SK-N-SH (cell line): ENCODE measurements around the gene RHOJ. TPM values are rescaled to one million over a fixed set of nuclear protein-coding genes. Genes with fewer than 3 reads are reported as not detected.

Experiments used
- CTCF ChIA-PET: fragments of 300-600, 350-600 bp; formaldehyde crosslinking; extraction: SDS; loops from one replicate; lab custom pipeline; 2021; lab: Yijun Ruan, JAX
- POLR2A ChIA-PET: fragments of 350-600 bp; sonication (Branson Sonifier 250); formaldehyde crosslinking; extraction: SDS; loops from one replicate; lab custom pipeline; 2020; ENCODE audit warnings: antibody characterized with exemption, inconsistent platforms; lab: Yijun Ruan, JAX
- DNase-seq: peaks from one replicate; pipeline ENCODE4 v3.0.0; 2012
- H2AFZ ChIP-seq: fragments of 200-600 bp; sonication (generic); 2 replicates; pipeline ENCODE4 v1.8.1; 2016; ENCODE audit warnings: antibody characterized with exemption, mild to moderate bottlenecking, low read depth
- H3F3A ChIP-seq: fragments of 200-600 bp; sonication (generic); replicated peaks from 2 replicates; pipeline ENCODE3; 2016; ENCODE audit warnings: antibody characterized with exemption, mild to moderate bottlenecking; ENCODE audit not compliant: insufficient read depth
- H3K27ac ChIP-seq, 2 experiments: fragments of 200-500 bp in 1 of 2; fragments of 200-600 bp in 1 of 2; sonication (Bioruptor generic) in 1 of 2; sonication (generic), shearing (Covaris generic) in 1 of 2; 2 replicates each; pipeline versions ENCODE4 v1.5.1 to v1.6.1; 2014 to 2016; ENCODE audit warnings: low read depth in 2 of 2, inconsistent platforms in 1 of 2, low read length in 1 of 2, mild to moderate bottlenecking in 1 of 2, mixed read lengths in 1 of 2
- H3K27me3 ChIP-seq: fragments of 200-600 bp; sonication (generic), shearing (Covaris generic); 2 replicates; pipeline ENCODE4 v1.6.1; 2016; ENCODE audit warnings: mixed run types; ENCODE audit not compliant: insufficient read depth
- H3K36me3 ChIP-seq, 2 experiments: fragments of 200-500 bp in 1 of 2; fragments of 200-600 bp in 1 of 2; sonication (Bioruptor generic) in 1 of 2; sonication (generic) in 1 of 2; replicated peaks in 1 of 2; 2 replicates each; pipeline versions ENCODE3 to v1.5.1; 2014 to 2016; ENCODE audit warnings: low read length in 1 of 2, mild to moderate bottlenecking in 1 of 2; ENCODE audit not compliant: insufficient read depth in 2 of 2, control insufficient read depth in 1 of 2
- H3K4me1 ChIP-seq, 2 experiments: fragments of 200-500 bp in 1 of 2; fragments of 200-600 bp in 1 of 2; sonication (Bioruptor generic) in 1 of 2; sonication (generic), shearing (Covaris generic) in 1 of 2; 2 replicates each; pipeline versions ENCODE4 v1.5.1 to v1.6.1; 2014 to 2016; ENCODE audit warnings: low read depth in 1 of 2, low read length in 1 of 2, mixed run types in 1 of 2; ENCODE audit not compliant: insufficient read depth in 2 of 2, control insufficient read depth in 1 of 2
- H3K4me2 ChIP-seq: fragments of 200-600 bp; sonication (generic), shearing (Covaris generic); 2 replicates; pipeline ENCODE4 v1.6.1; 2017; ENCODE audit warnings: mixed run types
- H3K4me3 ChIP-seq, 2 experiments: fragments of 200-500 bp in 1 of 2; fragments of 200-600 bp in 1 of 2; sonication (Bioruptor generic) in 1 of 2; sonication (generic), shearing (Covaris generic) in 1 of 2; 2 replicates each; pipeline versions ENCODE4 v1.5.1 to v1.8.1; 2014 to 2016; ENCODE audit warnings: low read depth in 2 of 2, inconsistent platforms in 1 of 2, low read length in 1 of 2, mild to moderate bottlenecking in 1 of 2, mixed read lengths in 1 of 2, moderate library complexity in 1 of 2
- H3K79me2 ChIP-seq: fragments of 200-600 bp; sonication (generic); 2 replicates; pipeline ENCODE4 v1.8.1; 2017; ENCODE audit warnings: mild to moderate bottlenecking; ENCODE audit not compliant: insufficient read depth
- H3K9ac ChIP-seq: fragments of 200-600 bp; sonication (generic); 2 replicates; pipeline ENCODE4 v1.6.1; 2017; ENCODE audit warnings: mixed run types
- H3K9me2 ChIP-seq: fragments of 200-600 bp; sonication (generic); 2 replicates; pipeline ENCODE4 v1.6.1; 2017; ENCODE audit warnings: mixed run types
- H3K9me3 ChIP-seq: fragments of 200-600 bp; sonication (generic); 2 replicates; pipeline ENCODE4 v1.6.1; 2017; ENCODE audit warnings: mixed run types, mild to moderate bottlenecking, moderate library complexity
- H4K20me1 ChIP-seq: fragments of 200-600 bp; sonication (generic); 2 replicates; pipeline ENCODE4 v1.6.1; 2017; ENCODE audit warnings: mild to moderate bottlenecking, mixed run types; ENCODE audit not compliant: insufficient read depth
- CHD2 ChIP-seq: fragments of 150-350 bp; IDR thresholded peaks from 2 replicates; pipeline ENCODE4 v1.6.1; 2018; ENCODE audit warnings: low read length; ENCODE audit not compliant: partially characterized antibody
- CTCF ChIP-seq: fragments of 200-600 bp; sonication (generic); IDR thresholded peaks from 2 replicates; pipeline ENCODE4 v1.6.1; 2017; ENCODE audit warnings: antibody characterized with exemption, mild to moderate bottlenecking, moderate library complexity
- EZH2phosphoT487 ChIP-seq: fragments of 200-600 bp; sonication (generic); IDR thresholded peaks from 2 replicates; pipeline ENCODE4 v1.6.1; 2017; ENCODE audit warnings: low read depth, mixed run types, mild to moderate bottlenecking, antibody characterized with exemption, moderate library complexity, borderline replicate concordance
- FOSL2 ChIP-seq: IDR thresholded peaks from 2 replicates; pipeline ENCODE4 v1.4.0; 2012; ENCODE audit warnings: low read depth, mild to moderate bottlenecking, moderate library complexity, borderline replicate concordance
- FOXJ3 ChIP-seq: sonication (generic); formaldehyde crosslinking; IDR thresholded peaks from 2 replicates; pipeline ENCODE4 v1.5.1; 2020; ENCODE audit warnings: mild to moderate bottlenecking, missing genetic modification reagents
- GABPA ChIP-seq: IDR thresholded peaks from 2 replicates; pipeline ENCODE4 v1.4.0; 2012; ENCODE audit warnings: low read depth, mild to moderate bottlenecking
- GATA2 ChIP-seq: sonication (generic); formaldehyde crosslinking; IDR thresholded peaks from 2 replicates; pipeline ENCODE4 v1.5.0; 2020; ENCODE audit warnings: mild to moderate bottlenecking, missing genetic modification reagents
- JUND ChIP-seq: IDR thresholded peaks from 2 replicates; pipeline ENCODE4 v1.4.0; 2012
- MEF2A ChIP-seq: IDR thresholded peaks from 2 replicates; pipeline ENCODE4 v1.4.0; 2012; ENCODE audit warnings: low read depth, borderline replicate concordance
- NFIC ChIP-seq: IDR thresholded peaks from 2 replicates; pipeline ENCODE4 v1.4.0; 2012; ENCODE audit warnings: borderline replicate concordance
- POLR2AphosphoS5 ChIP-seq: IDR thresholded peaks from 2 replicates; pipeline ENCODE4 v1.6.1; 2012; ENCODE audit warnings: low read depth, low read length
- RCOR1 ChIP-seq: fragments of 150-350 bp; IDR thresholded peaks from 2 replicates; pipeline ENCODE4 v1.6.1; 2017; ENCODE audit warnings: antibody characterized with exemption, low read length
- RFX5 ChIP-seq: IDR thresholded peaks from 2 replicates; pipeline ENCODE4 v1.6.1; 2012; ENCODE audit warnings: mild to moderate bottlenecking, improper control_type of control experiment, low read length
- RXRA ChIP-seq: IDR thresholded peaks from 2 replicates; pipeline ENCODE4 v1.4.0; 2012; ENCODE audit warnings: low read depth, mild to moderate bottlenecking, borderline replicate concordance
- SMC3 ChIP-seq: IDR thresholded peaks from 2 replicates; pipeline ENCODE4 v1.6.1; 2012; ENCODE audit warnings: low read depth, low read length, improper control_type of control experiment
- USF1 ChIP-seq: IDR thresholded peaks from 2 replicates; pipeline ENCODE4 v1.4.0; 2012; ENCODE audit warnings: low read depth, borderline replicate concordance
- USF2 ChIP-seq: fragments of 150-350 bp; IDR thresholded peaks from 2 replicates; pipeline ENCODE4 v1.6.1; 2017; ENCODE audit warnings: antibody characterized with exemption, low read length, low read depth, borderline replicate concordance
- YY1 ChIP-seq: IDR thresholded peaks from 2 replicates; pipeline ENCODE4 v1.4.0; 2012; ENCODE audit warnings: low read depth, mild to moderate bottlenecking
- WGBS: methylation state at CpG from one replicate; pipeline ENCODE4 v1.1.6; 2017; ENCODE audit warnings: low lambda C conversion rate; 5-methylcytosine and 5-hydroxymethylcytosine counted together
- polyA plus RNA-seq, 3 experiments: library from polyadenylated mRNA; depleted of rRNA; stranded (reverse); fragments of >200 nt; gene quantifications; 2 replicates each; pipeline ENCODE4 v1.2.3, GENCODE V29; 2012
- TF ChIP-seq, protein P1 (sequence below): IDR thresholded peaks from 2 replicates; pipeline ENCODE4 v1.4.0; 2012; ENCODE audit warnings: low read depth, borderline replicate concordance

The RHOJ gene
- polyA plus RNA-seq, 1 of the 3 experiments (the other 2 are of a cell fraction), result 12.1 TPM

DNA sequence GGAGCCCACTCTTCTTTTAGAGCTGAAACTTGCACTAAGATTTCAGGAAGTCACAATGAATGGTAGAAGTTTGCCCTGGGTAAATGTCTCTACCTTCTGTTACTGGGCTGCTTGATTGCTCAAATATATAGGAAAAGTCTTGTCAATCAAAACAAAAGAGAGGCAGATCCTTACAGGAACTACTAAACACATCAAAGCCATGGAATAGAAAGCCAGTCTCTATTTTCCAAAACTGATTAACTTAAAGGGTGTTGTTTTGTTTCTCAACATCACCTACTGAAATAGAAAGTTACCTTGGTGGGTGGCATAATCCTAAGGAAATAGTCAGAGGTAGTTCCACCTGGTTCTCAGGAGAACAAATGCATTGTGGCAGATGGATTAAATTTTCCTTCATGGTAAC is 114.6 kb downstream of the RHOJ start, which contains the start of gene GPHB5 (continued):
- TF ChIP-seq CHD2 (no peak), YY1 (no peak), RCOR1 (no peak), NFIC (no peak)

DNA sequence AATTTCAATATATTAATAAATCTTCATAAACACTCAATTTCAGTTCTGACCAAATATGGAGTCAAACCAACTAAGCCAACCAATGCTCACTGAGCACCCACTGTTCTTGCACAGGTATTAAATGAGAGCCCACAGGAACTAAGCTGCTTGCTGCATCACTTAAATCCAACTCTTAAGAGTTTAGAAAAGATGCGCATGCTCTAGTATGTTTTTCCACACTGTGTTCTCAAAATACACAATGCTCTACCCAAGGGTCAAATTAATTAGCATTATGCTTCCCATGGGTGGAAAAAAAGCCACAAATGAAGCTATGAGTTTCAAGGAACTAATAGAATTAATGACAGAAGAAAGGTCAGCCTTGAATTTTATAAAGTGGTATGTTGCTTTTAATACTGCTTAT is 118.2 kb downstream of the RHOJ start:
- H3K9ac ChIP-seq, result no peak overlapping the region
- H2AFZ ChIP-seq, result no peak overlapping the region
- H3K9me3 ChIP-seq, result no peaks in the 10 kb centered on the region
- no peak overlapping the region for H3K4me2 ChIP-seq
- no peaks in the 10 kb centered on the region for H3K36me3 ChIP-seq
- no peak for DNase-seq
- H4K20me1 ChIP-seq, result no peaks in the 10 kb centered on the region
- H3K4me1 ChIP-seq, result no peaks in the 10 kb centered on the region
- H3K27me3 ChIP-seq, result no peaks in the 10 kb centered on the region; the same call in 1 of the 2 replicates
- no peaks in the 10 kb centered on the region for H3F3A ChIP-seq
- POLR2A ChIA-PET, result no interaction called here
- 100% methylated on average over 1 of the region's 1 CpG for WGBS
- H3K79me2 ChIP-seq, result no peaks in the 10 kb centered on the region
- no peak for TF ChIP-seq EZH2phosphoT487
- no peak for TF ChIP-seq CHD2
- TF ChIP-seq NFIC, result no peak
- TF ChIP-seq CTCF, result no peak
- TF ChIP-seq USF1, result no peak
- TF ChIP-seq GATA2 (CRISPR knock-in tag), result no peak
- TF ChIP-seq RCOR1, result no peak
- CTCF ChIA-PET, result interaction anchor here (0.8 kb wide), 1 partner anchor 45 kb away, joined by 3 read pairs; no protein-coding TSS in a partner anchor
- H3K9me2 ChIP-seq, result no peaks in the 10 kb centered on the region
- H3K27ac ChIP-seq, result no peak overlapping the region
- H3K4me3 ChIP-seq, result no peak overlapping the region

- no peaks in the 10 kb centered on the region for H4K20me1 ChIP-seq
- 42% methylated on average over 9 of the region's 9 CpGs for WGBS
- H3K79me2 ChIP-seq, result no peaks in the 10 kb centered on the region
- H3K4me3 ChIP-seq, result no peak overlapping the region
- H3K9me2 ChIP-seq, result no peaks in the 10 kb centered on the region
- no peak overlapping the region for H3K9ac ChIP-seq
- no peaks in the 10 kb centered on the region for H3K36me3 ChIP-seq
- H3K9me3 ChIP-seq, result no peaks in the 10 kb centered on the region
- H3K4me1 ChIP-seq, result no peaks in the 10 kb centered on the region; a peak in 1 of 4 replicates
- H3K4me2 ChIP-seq, result no peak overlapping the region
- no peaks in the 10 kb centered on the region for H3F3A ChIP-seq
- ChIA-PET CTCF (interaction anchor here (0.7 kb wide), 1 partner anchor 14 kb away, joined by 3 read pairs; no protein-coding TSS in a partner anchor), POLR2A (no interaction called here)
- no peaks in the 10 kb centered on the region; the same call in 1 of the 2 replicates for H3K27me3 ChIP-seq
- no peak for DNase-seq
- H2AFZ ChIP-seq, result no peak overlapping the region
- no peak overlapping the region for H3K27ac ChIP-seq
- TF ChIP-seq RXRA (no peak), YY1 (no peak), JUND (no peak), EZH2phosphoT487 (no peak), SMC3 (no peak), MEF2A (no peak), USF2 (no peak), POLR2AphosphoS5 (no peak), RFX5 (no peak), FOXJ3 (CRISPR knock-in tag) (no peak), GABPA (no peak), FOSL2 (no peak), NFIC (no peak)
- TF ChIP-seq, protein P1, sequence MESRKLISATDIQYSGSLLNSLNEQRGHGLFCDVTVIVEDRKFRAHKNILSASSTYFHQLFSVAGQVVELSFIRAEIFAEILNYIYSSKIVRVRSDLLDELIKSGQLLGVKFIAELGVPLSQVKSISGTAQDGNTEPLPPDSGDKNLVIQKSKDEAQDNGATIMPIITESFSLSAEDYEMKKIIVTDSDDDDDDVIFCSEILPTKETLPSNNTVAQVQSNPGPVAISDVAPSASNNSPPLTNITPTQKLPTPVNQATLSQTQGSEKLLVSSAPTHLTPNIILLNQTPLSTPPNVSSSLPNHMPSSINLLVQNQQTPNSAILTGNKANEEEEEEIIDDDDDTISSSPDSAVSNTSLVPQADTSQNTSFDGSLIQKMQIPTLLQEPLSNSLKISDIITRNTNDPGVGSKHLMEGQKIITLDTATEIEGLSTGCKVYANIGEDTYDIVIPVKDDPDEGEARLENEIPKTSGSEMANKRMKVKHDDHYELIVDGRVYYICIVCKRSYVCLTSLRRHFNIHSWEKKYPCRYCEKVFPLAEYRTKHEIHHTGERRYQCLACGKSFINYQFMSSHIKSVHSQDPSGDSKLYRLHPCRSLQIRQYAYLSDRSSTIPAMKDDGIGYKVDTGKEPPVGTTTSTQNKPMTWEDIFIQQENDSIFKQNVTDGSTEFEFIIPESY, result no peak
These were observed 118.8 kb downstream of the RHOJ start for GRCh38 chr14:63322897-63323573.
